Liver (tissue), 9 donors: ENCODE measurements around the gene RUSC1. TPM values are rescaled to one million over a fixed set of nuclear protein-coding genes. Genes with fewer than 3 reads are reported as not detected.

Experiments
- DNase-seq: peaks from one replicate; pipeline ENCODE4 v3.0.0-alpha.2; 2017; ENCODE audit warnings: low spot score
- H3K27ac ChIP-seq, 2 donors: one replicate each; pipeline ENCODE4 v1.7.0; 2013; ENCODE audit warnings: inconsistent platforms in 2 of 2, low read length in 2 of 2, control low read depth in 1 of 2, low read depth in 1 of 2, mild to moderate bottlenecking in 1 of 2
- H3K27me3 ChIP-seq, 4 donors: one replicate each; pipeline versions ENCODE4 v1.6.1 to v1.7.0; 2013; ENCODE audit warnings: low read length in 3 of 4, inconsistent platforms in 1 of 4, mild to moderate bottlenecking in 1 of 4, moderate library complexity in 1 of 4; ENCODE audit not compliant: control insufficient read depth in 4 of 4, insufficient read depth in 4 of 4
- H3K36me3 ChIP-seq, 4 donors: one replicate each; pipeline versions ENCODE4 v1.6.1 to v1.7.0; 2013; ENCODE audit warnings: low read length in 3 of 4, mild to moderate bottlenecking in 3 of 4, low read depth in 1 of 4, moderate library complexity in 1 of 4; ENCODE audit not compliant: control insufficient read depth in 4 of 4, insufficient read depth in 3 of 4
- H3K4me1 ChIP-seq, 4 donors: one replicate each; pipeline versions ENCODE4 v1.6.1 to v1.7.0; 2013; ENCODE audit warnings: low read length in 3 of 4, mild to moderate bottlenecking in 3 of 4, moderate library complexity in 1 of 4; ENCODE audit not compliant: control insufficient read depth in 4 of 4, insufficient read depth in 4 of 4
- H3K4me3 ChIP-seq, 3 donors: one replicate each; pipeline versions ENCODE4 v1.6.1 to v1.7.0; 2013; ENCODE audit warnings: low read length in 3 of 3, control low read depth in 1 of 3, low read depth in 1 of 3, mild to moderate bottlenecking in 1 of 3
- H3K9ac ChIP-seq, 2 donors: one replicate each; pipeline ENCODE4 v1.7.0; 2013; ENCODE audit warnings: low read length in 2 of 2, mild to moderate bottlenecking in 2 of 2, moderate library complexity in 2 of 2, control low read depth in 1 of 2, low read depth in 1 of 2
- H3K9me3 ChIP-seq, 4 donors: one replicate each; pipeline versions ENCODE4 v1.6.1 to v1.7.0; 2013; ENCODE audit warnings: low read length in 3 of 4; ENCODE audit not compliant: control insufficient read depth in 4 of 4
- EGR1 ChIP-seq, 2 donors: IDR thresholded peaks; 2 replicates each; pipeline ENCODE4 v1.6.1; 2016 to 2018; ENCODE audit warnings: antibody characterized with exemption in 2 of 2, low read depth in 2 of 2
- FOXA1 ChIP-seq: IDR thresholded peaks from 2 replicates; pipeline ENCODE4 v1.6.1; 2016; ENCODE audit warnings: antibody characterized with exemption
- FOXA2 ChIP-seq: IDR thresholded peaks from 2 replicates; pipeline ENCODE4 v1.6.1; 2016; ENCODE audit warnings: antibody characterized with exemption
- GABPA ChIP-seq, 2 donors: IDR thresholded peaks in 1 of 2; conservative IDR thresholded peaks in 1 of 2; 2 replicates each; pipeline ENCODE4 v1.6.1; 2016; ENCODE audit warnings: antibody characterized with exemption in 2 of 2, mild to moderate bottlenecking in 1 of 2, moderate library complexity in 1 of 2
- HNF4A ChIP-seq, 2 donors: conservative IDR thresholded peaks; 2 replicates each; pipeline ENCODE4 v1.6.1; 2016; ENCODE audit warnings: antibody characterized with exemption in 2 of 2, mild to moderate bottlenecking in 2 of 2
- HNF4G ChIP-seq: IDR thresholded peaks from 2 replicates; pipeline ENCODE4 v1.6.1; 2016; ENCODE audit warnings: antibody characterized with exemption
- JUND ChIP-seq, 2 donors: IDR thresholded peaks; 2 replicates each; pipeline ENCODE4 v1.6.1; 2016; ENCODE audit warnings: antibody characterized with exemption in 2 of 2
- NR2F2 ChIP-seq: IDR thresholded peaks from 2 replicates; pipeline ENCODE4 v1.6.1; 2016; ENCODE audit warnings: antibody characterized with exemption
- RAD21 ChIP-seq, 2 donors: IDR thresholded peaks; 2 replicates each; pipeline ENCODE4 v1.6.1; 2016; ENCODE audit warnings: antibody characterized with exemption in 2 of 2, mild to moderate bottlenecking in 2 of 2
- RXRA ChIP-seq, 2 donors: IDR thresholded peaks; 2 replicates each; pipeline ENCODE4 v1.6.1; 2017 to 2018; ENCODE audit warnings: antibody characterized with exemption in 2 of 2, mild to moderate bottlenecking in 1 of 2
- SP1 ChIP-seq: IDR thresholded peaks from 2 replicates; pipeline ENCODE4 v1.6.1; 2018; ENCODE audit warnings: antibody characterized with exemption, mild to moderate bottlenecking
- TAF1 ChIP-seq: conservative IDR thresholded peaks from 2 replicates; pipeline ENCODE4 v1.6.1; 2016; ENCODE audit warnings: antibody characterized with exemption, mild to moderate bottlenecking
- YY1 ChIP-seq: IDR thresholded peaks from 2 replicates; pipeline ENCODE4 v1.6.1; 2016; ENCODE audit warnings: antibody characterized with exemption, mild to moderate bottlenecking
- WGBS: extraction: QIAGEN DNeasy Blood & Tissue Kit; methylation state at CpG from one replicate; pipeline ENCODE4 v1.1.7; 2013; 5-methylcytosine and 5-hydroxymethylcytosine counted together
- polyA plus RNA-seq, 2 donors: library from polyadenylated mRNA; stranded (reverse) in 1 of 2; unstranded in 1 of 2; fragments of 200-250 nt in 1 of 2; fragments of >200 nt in 1 of 2; fragmentation: Nextera tagmentation in 1 of 2; extraction: Ambion mirVana in 1 of 2; gene quantifications; one replicate each; pipeline versions ENCODE4 v1.2.1 to v1.2.3, GENCODE V29; 2013 to 2015
- total RNA-seq, 2 donors: library from RNA; depleted of rRNA; stranded (reverse); fragments of >200 nt; gene quantifications; one replicate each; pipeline ENCODE4 v1.2.3, GENCODE V29; 2014
- TF ChIP-seq, protein P1 (sequence below): IDR thresholded peaks from 2 replicates; pipeline ENCODE4 v1.6.1; 2016; ENCODE audit warnings: antibody characterized with exemption
- TF ChIP-seq, protein P2 (sequence below): IDR thresholded peaks from 2 replicates; pipeline ENCODE4 v1.6.1; 2016; ENCODE audit warnings: antibody characterized with exemption
- TF ChIP-seq, protein P3 (sequence below): IDR thresholded peaks from 2 replicates; pipeline ENCODE4 v1.6.1; 2016; ENCODE audit warnings: antibody characterized with exemption
- TF ChIP-seq, protein P4 (sequence below): IDR thresholded peaks from 2 replicates; pipeline ENCODE4 v1.6.1; 2016; ENCODE audit warnings: antibody characterized with exemption, mild to moderate bottlenecking
- TF ChIP-seq, protein P5 (sequence below): fragments of 150-350 bp; IDR thresholded peaks from 2 replicates; pipeline ENCODE4 v1.5.1; 2017; ENCODE audit warnings: improper control_type of control experiment, low read depth, low read length; ENCODE audit not compliant: missing input control
- donor health status: healthy.
- donor health status: healthy.
- donor health status: healthy.
- donor health status: healthy.
- donor health status: healthy.

RUSC1 gene
- total and polyA plus RNA-seq, 4 donors, result 3.9 to 6.7 (median 5.7) TPM

DNA sequence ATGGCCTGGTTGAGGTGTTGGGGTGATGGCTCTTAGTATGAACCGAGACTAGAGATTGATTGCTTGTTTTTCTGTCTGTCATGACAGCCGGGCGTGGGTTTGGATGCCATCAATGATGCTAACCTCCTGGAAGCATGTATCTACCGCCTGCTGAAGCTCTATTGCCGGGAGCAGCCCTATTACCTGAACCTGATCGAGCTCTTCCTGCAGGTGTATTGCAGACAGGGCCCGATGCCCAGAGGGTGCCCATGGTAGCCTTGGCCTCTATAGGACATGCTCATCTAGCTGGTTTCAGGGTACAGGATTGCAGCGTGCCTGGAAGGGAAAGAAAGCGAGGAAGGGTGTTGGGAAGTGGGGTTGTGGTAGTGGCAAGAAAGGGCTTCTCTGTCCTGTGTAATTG is 2.6 kb upstream of the RUSC1 start:
- H3K27me3 ChIP-seq, result no peaks in the 10 kb centered on the region
- H3K4me3 ChIP-seq, result no peak overlapping the region
- H3K9me3 ChIP-seq, result no peaks in the 10 kb centered on the region
- no peak overlapping the region for H3K27ac ChIP-seq
- no peak overlapping the region for H3K9ac ChIP-seq
- WGBS, result 95% methylated on average over 9 of the region's 9 CpGs
- TF ChIP-seq FOXA1, result no peak
- TF ChIP-seq, protein P1, sequence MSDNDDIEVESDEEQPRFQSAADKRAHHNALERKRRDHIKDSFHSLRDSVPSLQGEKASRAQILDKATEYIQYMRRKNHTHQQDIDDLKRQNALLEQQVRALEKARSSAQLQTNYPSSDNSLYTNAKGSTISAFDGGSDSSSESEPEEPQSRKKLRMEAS, result no peak
- peaks cover 2 to 16% (median 13%) of the 10 kb centered on the region in 4 donors for H3K4me1 ChIP-seq
- no peak for DNase-seq
- peaks cover 0 to 30% (median 21%) of the 10 kb centered on the region in 4 donors for H3K36me3 ChIP-seq

DNA sequence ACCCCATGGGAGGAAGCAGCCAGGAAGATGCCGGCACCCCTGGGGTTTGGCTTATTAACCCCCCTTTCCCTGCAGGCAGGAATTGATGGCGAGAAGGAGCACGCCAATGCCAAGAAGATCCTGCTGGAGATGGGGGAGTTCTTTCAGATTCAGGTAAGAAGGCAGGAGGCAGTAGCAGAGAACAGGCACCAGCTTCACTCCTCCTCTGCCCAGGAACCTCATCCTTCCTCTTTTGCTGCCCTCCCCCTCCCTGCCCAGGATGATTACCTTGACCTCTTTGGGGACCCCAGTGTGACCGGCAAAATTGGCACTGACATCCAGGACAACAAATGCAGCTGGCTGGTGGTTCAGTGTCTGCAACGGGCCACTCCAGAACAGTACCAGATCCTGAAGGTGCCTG is 1.2 kb upstream of the RUSC1 start:
- H3K9me3 ChIP-seq, result no peaks in the 10 kb centered on the region
- 79% methylated on average over 5 of the region's 5 CpGs for WGBS

More for the DNA sequence above, 1.2 kb upstream of the RUSC1 start:
- DNase-seq, result no peak
- TF ChIP-seq, protein P2, sequence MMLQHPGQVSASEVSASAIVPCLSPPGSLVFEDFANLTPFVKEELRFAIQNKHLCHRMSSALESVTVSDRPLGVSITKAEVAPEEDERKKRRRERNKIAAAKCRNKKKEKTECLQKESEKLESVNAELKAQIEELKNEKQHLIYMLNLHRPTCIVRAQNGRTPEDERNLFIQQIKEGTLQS, result no peak
- TF ChIP-seq, protein P1, result no peak
- TF ChIP-seq, protein P3, sequence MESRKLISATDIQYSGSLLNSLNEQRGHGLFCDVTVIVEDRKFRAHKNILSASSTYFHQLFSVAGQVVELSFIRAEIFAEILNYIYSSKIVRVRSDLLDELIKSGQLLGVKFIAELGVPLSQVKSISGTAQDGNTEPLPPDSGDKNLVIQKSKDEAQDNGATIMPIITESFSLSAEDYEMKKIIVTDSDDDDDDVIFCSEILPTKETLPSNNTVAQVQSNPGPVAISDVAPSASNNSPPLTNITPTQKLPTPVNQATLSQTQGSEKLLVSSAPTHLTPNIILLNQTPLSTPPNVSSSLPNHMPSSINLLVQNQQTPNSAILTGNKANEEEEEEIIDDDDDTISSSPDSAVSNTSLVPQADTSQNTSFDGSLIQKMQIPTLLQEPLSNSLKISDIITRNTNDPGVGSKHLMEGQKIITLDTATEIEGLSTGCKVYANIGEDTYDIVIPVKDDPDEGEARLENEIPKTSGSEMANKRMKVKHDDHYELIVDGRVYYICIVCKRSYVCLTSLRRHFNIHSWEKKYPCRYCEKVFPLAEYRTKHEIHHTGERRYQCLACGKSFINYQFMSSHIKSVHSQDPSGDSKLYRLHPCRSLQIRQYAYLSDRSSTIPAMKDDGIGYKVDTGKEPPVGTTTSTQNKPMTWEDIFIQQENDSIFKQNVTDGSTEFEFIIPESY, result no peak
- no peak for TF ChIP-seq YY1
- no peak for TF ChIP-seq FOXA2
- TF ChIP-seq RXRA (IDR thresholded peaks at IDR 0.05), result no peak
- no peak for TF ChIP-seq EGR1 (IDR thresholded peaks at IDR 0.05; ENCODE audit: low read depth in 2 of 2)
- TF ChIP-seq, protein P4, sequence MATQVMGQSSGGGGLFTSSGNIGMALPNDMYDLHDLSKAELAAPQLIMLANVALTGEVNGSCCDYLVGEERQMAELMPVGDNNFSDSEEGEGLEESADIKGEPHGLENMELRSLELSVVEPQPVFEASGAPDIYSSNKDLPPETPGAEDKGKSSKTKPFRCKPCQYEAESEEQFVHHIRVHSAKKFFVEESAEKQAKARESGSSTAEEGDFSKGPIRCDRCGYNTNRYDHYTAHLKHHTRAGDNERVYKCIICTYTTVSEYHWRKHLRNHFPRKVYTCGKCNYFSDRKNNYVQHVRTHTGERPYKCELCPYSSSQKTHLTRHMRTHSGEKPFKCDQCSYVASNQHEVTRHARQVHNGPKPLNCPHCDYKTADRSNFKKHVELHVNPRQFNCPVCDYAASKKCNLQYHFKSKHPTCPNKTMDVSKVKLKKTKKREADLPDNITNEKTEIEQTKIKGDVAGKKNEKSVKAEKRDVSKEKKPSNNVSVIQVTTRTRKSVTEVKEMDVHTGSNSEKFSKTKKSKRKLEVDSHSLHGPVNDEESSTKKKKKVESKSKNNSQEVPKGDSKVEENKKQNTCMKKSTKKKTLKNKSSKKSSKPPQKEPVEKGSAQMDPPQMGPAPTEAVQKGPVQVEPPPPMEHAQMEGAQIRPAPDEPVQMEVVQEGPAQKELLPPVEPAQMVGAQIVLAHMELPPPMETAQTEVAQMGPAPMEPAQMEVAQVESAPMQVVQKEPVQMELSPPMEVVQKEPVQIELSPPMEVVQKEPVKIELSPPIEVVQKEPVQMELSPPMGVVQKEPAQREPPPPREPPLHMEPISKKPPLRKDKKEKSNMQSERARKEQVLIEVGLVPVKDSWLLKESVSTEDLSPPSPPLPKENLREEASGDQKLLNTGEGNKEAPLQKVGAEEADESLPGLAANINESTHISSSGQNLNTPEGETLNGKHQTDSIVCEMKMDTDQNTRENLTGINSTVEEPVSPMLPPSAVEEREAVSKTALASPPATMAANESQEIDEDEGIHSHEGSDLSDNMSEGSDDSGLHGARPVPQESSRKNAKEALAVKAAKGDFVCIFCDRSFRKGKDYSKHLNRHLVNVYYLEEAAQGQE, result no peak
- TF ChIP-seq, protein P5, sequence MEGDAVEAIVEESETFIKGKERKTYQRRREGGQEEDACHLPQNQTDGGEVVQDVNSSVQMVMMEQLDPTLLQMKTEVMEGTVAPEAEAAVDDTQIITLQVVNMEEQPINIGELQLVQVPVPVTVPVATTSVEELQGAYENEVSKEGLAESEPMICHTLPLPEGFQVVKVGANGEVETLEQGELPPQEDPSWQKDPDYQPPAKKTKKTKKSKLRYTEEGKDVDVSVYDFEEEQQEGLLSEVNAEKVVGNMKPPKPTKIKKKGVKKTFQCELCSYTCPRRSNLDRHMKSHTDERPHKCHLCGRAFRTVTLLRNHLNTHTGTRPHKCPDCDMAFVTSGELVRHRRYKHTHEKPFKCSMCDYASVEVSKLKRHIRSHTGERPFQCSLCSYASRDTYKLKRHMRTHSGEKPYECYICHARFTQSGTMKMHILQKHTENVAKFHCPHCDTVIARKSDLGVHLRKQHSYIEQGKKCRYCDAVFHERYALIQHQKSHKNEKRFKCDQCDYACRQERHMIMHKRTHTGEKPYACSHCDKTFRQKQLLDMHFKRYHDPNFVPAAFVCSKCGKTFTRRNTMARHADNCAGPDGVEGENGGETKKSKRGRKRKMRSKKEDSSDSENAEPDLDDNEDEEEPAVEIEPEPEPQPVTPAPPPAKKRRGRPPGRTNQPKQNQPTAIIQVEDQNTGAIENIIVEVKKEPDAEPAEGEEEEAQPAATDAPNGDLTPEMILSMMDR, result no peak
- no peak for TF ChIP-seq TAF1
- no peak for TF ChIP-seq HNF4G
- TF ChIP-seq GABPA (IDR thresholded peaks at IDR 0.05 in 1 of 2, conservative IDR thresholded peaks at IDR 0.05 in 1 of 2), result no peak
- no peak for TF ChIP-seq JUND (IDR thresholded peaks at IDR 0.05)
- no peak for TF ChIP-seq HNF4A (conservative IDR thresholded peaks at IDR 0.05)
- TF ChIP-seq RAD21 (IDR thresholded peaks at IDR 0.05), result no peak
- no peak for TF ChIP-seq NR2F2
- no peak for TF ChIP-seq FOXA1
- no peak for TF ChIP-seq SP1
- Histone ChIP-seq H3K4me3 (no peak overlapping the region), H3K27ac (no peak overlapping the region), H3K36me3 (peaks cover 0 to 28% (median 18%) of the 10 kb centered on the region in 4 donors), H3K9ac (no peak overlapping the region), H3K4me1 (peaks cover 2 to 29% (median 18%) of the 10 kb centered on the region in 4 donors), H3K27me3 (no peaks in the 10 kb centered on the region)
